Subcutaneous adipose tissue (tissue), 4 donors: ENCODE measurements around the gene NCK1. TPM values are rescaled to one million over a fixed set of nuclear protein-coding genes. Genes with fewer than 3 reads are reported as not detected.

ENCODE experiments used
- CTCF ChIP-seq: fragments of 450-650 bp; IDR thresholded peaks from one replicate; pipeline ENCODE4 v1.5.1; 2016; ENCODE audit warnings: low read depth, mild to moderate bottlenecking, control low read depth, antibody characterized with exemption, moderate library complexity
- total RNA-seq, 4 donors: library from RNA; depleted of rRNA; stranded (reverse); fragments of >200 nt; gene quantifications; one replicate each; pipeline ENCODE4 v1.1.0, GENCODE V29; 2016

NCK1 gene
- total RNA-seq, 4 donors from 2014 or later, result 62.2 to 97.5 (median 83.9) TPM

GRCh38 chr3:136979684-136980083 is 117.7 kb downstream of the NCK1 start:
- no peak for TF ChIP-seq CTCF

- no peak for TF ChIP-seq CTCF
These were observed 120.0 kb downstream of the NCK1 start for GRCh38 chr3:136982033-136982432.

- TF ChIP-seq CTCF, result no peak
These were observed 120.6 kb downstream of the NCK1 start for GRCh38 chr3:136982520-136983138.

- no peak for TF ChIP-seq CTCF
These were observed 122.8 kb downstream of the NCK1 start for GRCh38 chr3:136984837-136985236.

GRCh38 chr3:136988651-136989050 is 126.6 kb downstream of the NCK1 start:
- no peak for TF ChIP-seq CTCF

- TF ChIP-seq CTCF, result no peak
These were observed 127.9 kb downstream of the NCK1 start for GRCh38 chr3:136989781-136990524.

- no peak for TF ChIP-seq CTCF
These were observed 128.8 kb downstream of the NCK1 start for GRCh38 chr3:136990826-136991225.
